ENCODE results near the gene COL21A1.

- no peak for TF ChIP-seq POLR2A (IDR thresholded peaks at IDR 0.05; ENCODE audit: low read depth, low read length)
- TF ChIP-seq TAF1 (IDR thresholded peaks at IDR 0.05; ENCODE audit: borderline replicate concordance, low read depth, low read length) = no peak
Measured at GRCh38 chr6:56036916-56037600, 210.3 kb downstream of the COL21A1 start.

All from GM12892 (cell line).